Smooth muscle cell (in vitro differentiated cells): ENCODE results near the gene SLC39A11. TPM values are rescaled to one million over a fixed set of nuclear protein-coding genes. Genes with fewer than 3 reads are reported as not detected.

ENCODE experiments used
- DNase-seq: peaks from one replicate; lab custom pipeline; 2025; ENCODE audit not compliant: unreplicated experiment; lab: John Stamatoyannopoulos, UW
- H2AFZ ChIP-seq: fragments of 200-600 bp; sonication (generic); 2 replicates; pipeline ENCODE4 v1.6.0; 2016; ENCODE audit warnings: antibody characterized with exemption, low read depth, mild to moderate bottlenecking
- H3F3A ChIP-seq: fragments of 200-600 bp; sonication (generic); 2 replicates; pipeline ENCODE4 v1.6.0; 2017; ENCODE audit warnings: antibody characterized with exemption, low read depth
- H3K27ac ChIP-seq: fragments of 200-600 bp; sonication (generic); 2 replicates; pipeline ENCODE4 v1.5.1; 2016; ENCODE audit warnings: low read depth, mild to moderate bottlenecking
- H3K27me3 ChIP-seq: fragments of 200-600 bp; sonication (generic); 2 replicates; pipeline ENCODE4 v1.6.1; 2016; ENCODE audit warnings: low read depth, mild to moderate bottlenecking
- H3K36me3 ChIP-seq: fragments of 200-600 bp; sonication (generic); 2 replicates; pipeline ENCODE4 v1.5.1; 2016; ENCODE audit warnings: low read depth
- H3K4me1 ChIP-seq: fragments of 200-600 bp; sonication (generic); 2 replicates; pipeline ENCODE4 v1.5.1; 2016; ENCODE audit warnings: low read depth
- H3K4me2 ChIP-seq: fragments of 200-600 bp; sonication (generic); 2 replicates; pipeline ENCODE4 v1.6.0; 2016; ENCODE audit warnings: mild to moderate bottlenecking
- H3K4me3 ChIP-seq: fragments of 200-600 bp; sonication (generic); 2 replicates; pipeline ENCODE4 v1.5.1; 2016; ENCODE audit warnings: mild to moderate bottlenecking
- H3K79me2 ChIP-seq: fragments of 200-600 bp; sonication (generic); 2 replicates; pipeline ENCODE4 v1.6.0; 2016; ENCODE audit warnings: low read depth, mild to moderate bottlenecking
- H3K9ac ChIP-seq: fragments of 200-600 bp; sonication (generic); 2 replicates; pipeline ENCODE4 v1.6.0; 2016; ENCODE audit warnings: low read depth
- H3K9me3 ChIP-seq: fragments of 200-600 bp; sonication (generic); replicated peaks from 2 replicates; pipeline ENCODE4 v1.5.1; 2016; ENCODE audit warnings: low read depth
- H4K20me1 ChIP-seq: fragments of 200-600 bp; sonication (generic); 2 replicates; pipeline ENCODE4 v1.6.0; 2016; ENCODE audit warnings: low read depth
- WGBS: methylation state at CpG from one replicate; pipeline ENCODE4 v1.1.7; 2016; ENCODE audit warnings: low lambda C conversion rate; 5-methylcytosine and 5-hydroxymethylcytosine counted together
- polyA plus RNA-seq: library from polyadenylated mRNA; unstranded; fragments of >200 nt; fragmentation: Nextera tagmentation; extraction: Ambion mirVana; gene quantifications from 2 replicates; pipeline ENCODE4 v1.2.1, GENCODE V29; 2016
- total RNA-seq: library from RNA; depleted of rRNA; stranded (reverse); fragments of >200 nt; gene quantifications from 2 replicates; pipeline ENCODE4 v1.2.3, GENCODE V29; 2014
- TF ChIP-seq, protein P1 (sequence below): fragments of 200-600 bp; sonication (generic); IDR thresholded peaks from 2 replicates; pipeline ENCODE4 v1.5.1; 2017; ENCODE audit warnings: borderline replicate concordance, mild to moderate bottlenecking, antibody characterized with exemption; ENCODE audit not compliant: insufficient read depth, poor library complexity, severe bottlenecking

SLC39A11 gene
- total and polyA plus RNA-seq, 2 experiments from 2014 or later = 9.2 to 36.7 TPM

- H3K9me3 ChIP-seq = no peaks in the 10 kb centered on the region
- no peaks in the 10 kb centered on the region for H3K27me3 ChIP-seq
- H3K27ac ChIP-seq = no peak overlapping the region
- H4K20me1 ChIP-seq = no peaks in the 10 kb centered on the region
- no peaks in the 10 kb centered on the region for H3F3A ChIP-seq
- H3K4me1 ChIP-seq = peaks cover 4% of the 10 kb centered on the region
- TF ChIP-seq, protein P1, sequence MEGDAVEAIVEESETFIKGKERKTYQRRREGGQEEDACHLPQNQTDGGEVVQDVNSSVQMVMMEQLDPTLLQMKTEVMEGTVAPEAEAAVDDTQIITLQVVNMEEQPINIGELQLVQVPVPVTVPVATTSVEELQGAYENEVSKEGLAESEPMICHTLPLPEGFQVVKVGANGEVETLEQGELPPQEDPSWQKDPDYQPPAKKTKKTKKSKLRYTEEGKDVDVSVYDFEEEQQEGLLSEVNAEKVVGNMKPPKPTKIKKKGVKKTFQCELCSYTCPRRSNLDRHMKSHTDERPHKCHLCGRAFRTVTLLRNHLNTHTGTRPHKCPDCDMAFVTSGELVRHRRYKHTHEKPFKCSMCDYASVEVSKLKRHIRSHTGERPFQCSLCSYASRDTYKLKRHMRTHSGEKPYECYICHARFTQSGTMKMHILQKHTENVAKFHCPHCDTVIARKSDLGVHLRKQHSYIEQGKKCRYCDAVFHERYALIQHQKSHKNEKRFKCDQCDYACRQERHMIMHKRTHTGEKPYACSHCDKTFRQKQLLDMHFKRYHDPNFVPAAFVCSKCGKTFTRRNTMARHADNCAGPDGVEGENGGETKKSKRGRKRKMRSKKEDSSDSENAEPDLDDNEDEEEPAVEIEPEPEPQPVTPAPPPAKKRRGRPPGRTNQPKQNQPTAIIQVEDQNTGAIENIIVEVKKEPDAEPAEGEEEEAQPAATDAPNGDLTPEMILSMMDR = no peak
- H3K36me3 ChIP-seq = no peaks in the 10 kb centered on the region
- H3K4me3 ChIP-seq = no peak overlapping the region
- H3K79me2 ChIP-seq = no peaks in the 10 kb centered on the region
- no peak overlapping the region for H3K4me2 ChIP-seq
- no peak overlapping the region for H3K9ac ChIP-seq
- WGBS = 96% methylated on average over 8 of the region's 8 CpGs
- no peak for DNase-seq
- no peak overlapping the region for H2AFZ ChIP-seq
Measured at GRCh38 chr17:73029991-73030390, 62.5 kb downstream of the SLC39A11 start.

- H2AFZ ChIP-seq = no peak overlapping the region
- 96% methylated on average over 6 of the region's 6 CpGs for WGBS
- no peaks in the 10 kb centered on the region for H3F3A ChIP-seq
- DNase-seq = no peak
- no peak overlapping the region for H3K9ac ChIP-seq
- no peaks in the 10 kb centered on the region for H4K20me1 ChIP-seq
- H3K79me2 ChIP-seq = no peaks in the 10 kb centered on the region
- H3K27ac ChIP-seq = no peak overlapping the region
- H3K36me3 ChIP-seq = no peaks in the 10 kb centered on the region
- H3K27me3 ChIP-seq = no peaks in the 10 kb centered on the region
- peaks cover 4% of the 10 kb centered on the region for H3K4me1 ChIP-seq
- H3K4me2 ChIP-seq = no peak overlapping the region
- H3K9me3 ChIP-seq = no peaks in the 10 kb centered on the region
- H3K4me3 ChIP-seq = no peak overlapping the region
- TF ChIP-seq, protein P1 = no peak
Measured at GRCh38 chr17:73029021-73029420, 63.5 kb downstream of the SLC39A11 start.

- WGBS = 86% methylated on average over 5 of the region's 5 CpGs
- Histone ChIP-seq H2AFZ (no peak overlapping the region), H3K27ac (no peak overlapping the region), H3K4me3 (no peak overlapping the region), H3K4me1 (peaks cover 4% of the 10 kb centered on the region), H4K20me1 (no peaks in the 10 kb centered on the region), H3F3A (no peaks in the 10 kb centered on the region), H3K79me2 (no peaks in the 10 kb centered on the region), H3K27me3 (no peaks in the 10 kb centered on the region), H3K9me3 (no peaks in the 10 kb centered on the region), H3K36me3 (no peaks in the 10 kb centered on the region), H3K9ac (no peak overlapping the region), H3K4me2 (peak overlapping the region; percentile 21)
- TF ChIP-seq, protein P1 = no peak
- no peak for DNase-seq
Measured at GRCh38 chr17:73028299-73028755, 64.2 kb downstream of the SLC39A11 start.

- Histone ChIP-seq H3F3A (no peaks in the 10 kb centered on the region), H3K27me3 (no peaks in the 10 kb centered on the region), H3K36me3 (no peaks in the 10 kb centered on the region), H4K20me1 (no peaks in the 10 kb centered on the region), H3K4me2 (no peak overlapping the region), H3K4me3 (no peak overlapping the region), H3K4me1 (peaks cover 4% of the 10 kb centered on the region), H3K27ac (no peak overlapping the region), H3K9ac (no peak overlapping the region), H2AFZ (no peak overlapping the region), H3K79me2 (no peaks in the 10 kb centered on the region), H3K9me3 (no peaks in the 10 kb centered on the region)
- 51% methylated on average over 7 of the region's 7 CpGs for WGBS
- TF ChIP-seq, protein P1 = no peak
- DNase-seq = no peak
Measured at GRCh38 chr17:73027130-73027741, 65.3 kb downstream of the SLC39A11 start.
